ENCODE data around the gene PDE4B.

PDE4B gene

DNA sequence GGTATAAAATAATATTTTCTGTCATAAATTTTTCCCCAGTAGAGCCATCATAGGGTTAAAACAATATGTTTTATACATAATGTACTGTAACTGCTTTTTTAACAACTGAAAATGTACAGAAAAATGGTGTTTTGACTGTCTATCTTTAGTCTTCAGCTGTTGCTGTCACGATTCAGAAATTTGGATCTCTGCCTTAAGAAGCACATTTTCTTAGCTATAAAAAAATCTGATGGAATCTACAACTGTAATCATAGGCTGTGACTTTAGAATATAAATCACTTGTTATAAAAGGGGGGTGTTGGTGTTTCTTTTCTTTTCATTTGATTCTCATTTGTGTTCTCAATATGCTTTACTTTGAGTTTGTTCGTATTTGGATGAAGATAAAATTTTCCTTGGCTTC, 187.5 kb downstream of the PDE4B start:
- no peak overlapping the region for H3K9ac ChIP-seq (ENCODE audit: low read length in 5 of 5)
- H3K4me1 ChIP-seq (ENCODE audit: control insufficient read depth in 5 of 5, insufficient read depth in 5 of 5, low read length in 5 of 5), result no peaks in the 10 kb centered on the region
- H3K27ac ChIP-seq (ENCODE audit: low read depth, low read length), result no peak overlapping the region

DNA sequence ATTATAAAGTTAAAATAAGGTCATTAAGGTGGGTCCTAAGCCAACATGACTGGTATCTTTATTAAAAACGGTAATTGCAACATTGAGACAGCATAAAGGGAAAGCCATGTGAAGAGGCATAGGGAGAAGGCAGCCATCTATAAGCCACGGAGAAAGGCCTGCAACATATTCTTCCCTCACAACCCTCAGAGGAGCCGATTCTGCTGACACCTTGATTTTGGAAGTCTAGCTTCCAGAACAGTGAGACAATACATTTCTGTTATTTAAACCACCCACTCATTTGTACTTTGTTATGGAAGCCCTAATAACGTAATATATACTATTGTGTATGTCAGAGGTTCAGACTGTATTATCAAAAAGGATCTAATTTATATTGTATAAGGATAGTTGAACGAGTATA, 190.8 kb downstream of the PDE4B start:
- Histone ChIP-seq H3K9me3 (ENCODE audit: control insufficient read depth in 5 of 5, low read length in 5 of 5) (no peaks in the 10 kb centered on the region), H3K9ac (ENCODE audit: low read length in 5 of 5) (no peak overlapping the region), H3K4me3 (ENCODE audit: low read depth in 1 of 5, low read length in 5 of 5) (no peak overlapping the region), H3K27me3 (ENCODE audit: control insufficient read depth in 5 of 5, insufficient read depth in 4 of 5, low read length in 5 of 5) (no peaks in the 10 kb centered on the region), H3K36me3 (ENCODE audit: control insufficient read depth in 5 of 5, insufficient read depth in 5 of 5, low read length in 5 of 5) (no peaks in the 10 kb centered on the region), H3K27ac (ENCODE audit: low read depth, low read length) (no peak overlapping the region), H3K4me1 (ENCODE audit: control insufficient read depth in 5 of 5, insufficient read depth in 5 of 5, low read length in 5 of 5) (no peaks in the 10 kb centered on the region)

More for the DNA sequence above, 187.5 kb downstream of the PDE4B start:
- Histone ChIP-seq H3K27me3 (ENCODE audit: control insufficient read depth in 5 of 5, insufficient read depth in 4 of 5, low read length in 5 of 5) (no peaks in the 10 kb centered on the region), H3K36me3 (ENCODE audit: control insufficient read depth in 5 of 5, insufficient read depth in 5 of 5, low read length in 5 of 5) (no peaks in the 10 kb centered on the region), H3K4me3 (ENCODE audit: low read depth in 1 of 5, low read length in 5 of 5) (no peak overlapping the region), H3K9me3 (ENCODE audit: control insufficient read depth in 5 of 5, low read length in 5 of 5) (peaks cover 0 to 13% (median 11%) of the 10 kb centered on the region in 5 donors)

DNA sequence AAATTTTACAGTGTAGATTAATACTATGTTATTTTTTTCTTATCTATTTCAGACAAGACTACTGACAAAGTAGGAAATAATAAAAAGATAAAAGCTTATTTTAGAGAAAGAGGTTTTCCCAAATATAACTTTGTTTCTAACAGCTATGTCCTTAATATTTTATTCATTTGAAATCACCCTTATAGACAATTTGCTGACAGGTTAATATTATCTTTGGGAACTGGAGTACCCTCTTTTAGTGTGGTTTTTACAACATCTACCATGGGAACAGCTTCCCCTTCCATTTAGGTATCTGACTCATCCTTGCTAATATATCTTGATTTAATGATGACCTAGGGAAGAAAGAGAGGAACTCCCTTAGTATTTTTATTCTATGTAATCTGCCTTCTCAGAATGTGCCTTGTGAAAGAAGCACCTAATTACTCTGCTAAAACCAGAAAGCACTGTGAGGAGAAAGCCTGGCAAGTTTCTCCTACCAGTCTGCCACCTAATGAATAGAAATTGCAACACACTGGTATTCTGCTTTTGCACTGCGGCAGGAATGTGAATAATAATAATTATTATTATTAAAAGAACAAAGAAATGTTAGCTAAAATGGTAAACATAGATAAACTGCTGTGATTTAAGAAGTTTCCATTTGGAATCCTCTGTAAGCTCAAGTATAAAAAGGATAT, 192.8 kb downstream of the PDE4B start:
- Histone ChIP-seq H3K9me3 (ENCODE audit: control insufficient read depth in 5 of 5, low read length in 5 of 5) (no peaks in the 10 kb centered on the region), H3K9ac (ENCODE audit: low read length in 5 of 5) (no peak overlapping the region), H3K4me1 (ENCODE audit: control insufficient read depth in 5 of 5, insufficient read depth in 5 of 5, low read length in 5 of 5) (no peaks in the 10 kb centered on the region), H3K4me3 (ENCODE audit: low read depth in 1 of 5, low read length in 5 of 5) (no peak overlapping the region), H3K36me3 (ENCODE audit: control insufficient read depth in 5 of 5, insufficient read depth in 5 of 5, low read length in 5 of 5) (no peaks in the 10 kb centered on the region), H3K27me3 (ENCODE audit: control insufficient read depth in 5 of 5, insufficient read depth in 4 of 5, low read length in 5 of 5) (no peaks in the 10 kb centered on the region), H3K27ac (ENCODE audit: low read depth, low read length) (no peak overlapping the region)

DNA sequence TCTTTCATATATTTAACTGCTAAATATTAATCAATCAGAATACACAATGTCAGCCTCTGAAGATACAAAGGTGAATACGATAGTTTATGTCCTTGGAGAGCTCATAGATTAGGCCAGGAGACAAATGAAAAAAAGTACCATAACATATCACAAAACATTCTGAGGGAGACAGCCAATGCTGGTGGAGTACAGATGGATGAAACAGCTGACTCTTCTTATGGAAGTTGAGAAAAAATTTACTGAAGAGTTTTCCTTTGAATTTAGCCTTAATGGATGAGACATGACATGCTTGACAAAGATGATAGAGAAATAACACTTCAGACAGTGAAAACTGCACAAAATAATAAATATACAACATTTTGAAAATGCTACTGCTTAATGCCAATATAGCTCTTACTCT, 193.5 kb downstream of the PDE4B start:
- Histone ChIP-seq H3K36me3 (ENCODE audit: control insufficient read depth in 5 of 5, insufficient read depth in 5 of 5, low read length in 5 of 5) (no peaks in the 10 kb centered on the region), H3K27me3 (ENCODE audit: control insufficient read depth in 5 of 5, insufficient read depth in 4 of 5, low read length in 5 of 5) (no peaks in the 10 kb centered on the region), H3K9ac (ENCODE audit: low read length in 5 of 5) (no peak overlapping the region), H3K27ac (ENCODE audit: low read depth, low read length) (no peak overlapping the region), H3K4me3 (ENCODE audit: low read depth in 1 of 5, low read length in 5 of 5) (no peak overlapping the region), H3K4me1 (ENCODE audit: control insufficient read depth in 5 of 5, insufficient read depth in 5 of 5, low read length in 5 of 5) (no peaks in the 10 kb centered on the region), H3K9me3 (ENCODE audit: control insufficient read depth in 5 of 5, low read length in 5 of 5) (no peaks in the 10 kb centered on the region)

DNA sequence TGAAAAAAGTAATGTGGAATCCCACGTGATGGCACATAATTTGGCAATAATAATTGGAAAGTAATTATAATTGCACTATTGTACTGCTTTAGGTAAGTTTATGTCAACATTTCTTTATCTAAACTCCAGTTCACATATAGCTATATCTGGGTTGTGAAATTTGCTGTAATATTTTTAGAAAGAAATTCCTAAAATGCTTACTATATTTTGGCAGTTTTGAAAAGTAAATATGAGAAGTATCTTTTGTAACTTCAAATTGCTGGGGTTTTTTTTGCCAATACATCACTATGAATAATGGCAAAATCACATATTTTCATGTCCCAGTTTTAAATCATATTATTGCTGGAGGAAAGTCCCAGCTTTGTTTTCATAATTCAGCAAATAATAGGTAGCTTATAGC, 197.5 kb downstream of the PDE4B start:
- Histone ChIP-seq H3K36me3 (ENCODE audit: control insufficient read depth in 5 of 5, insufficient read depth in 5 of 5, low read length in 5 of 5) (no peaks in the 10 kb centered on the region), H3K9ac (ENCODE audit: low read length in 5 of 5) (no peak overlapping the region)

DNA sequence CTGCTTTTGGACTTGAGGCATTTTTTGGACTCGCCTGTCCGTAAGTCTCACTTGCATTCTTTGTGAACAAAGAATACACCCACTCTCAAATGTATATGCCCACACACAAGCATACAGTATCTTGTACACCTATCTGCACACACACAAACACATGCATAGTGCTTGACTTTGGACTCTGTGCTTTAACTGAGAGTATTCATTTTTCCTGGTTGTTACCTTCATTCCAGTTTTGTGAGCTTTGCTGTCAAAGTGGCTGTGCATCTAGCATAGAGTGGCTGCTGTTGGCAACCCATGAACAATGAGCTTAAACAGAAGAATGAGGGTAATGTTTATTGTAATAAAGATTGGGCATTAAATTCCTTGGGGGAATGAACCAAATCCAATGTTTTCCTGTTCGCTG, 199.0 kb downstream of the PDE4B start:
- no peaks in the 10 kb centered on the region for H3K9me3 ChIP-seq (ENCODE audit: control insufficient read depth in 5 of 5, low read length in 5 of 5)
- H3K27ac ChIP-seq (ENCODE audit: low read depth, low read length), result no peak overlapping the region
- no peaks in the 10 kb centered on the region for H3K27me3 ChIP-seq (ENCODE audit: control insufficient read depth in 5 of 5, insufficient read depth in 4 of 5, low read length in 5 of 5)
- H3K36me3 ChIP-seq (ENCODE audit: control insufficient read depth in 5 of 5, insufficient read depth in 5 of 5, low read length in 5 of 5), result no peaks in the 10 kb centered on the region
- H3K9ac ChIP-seq (ENCODE audit: low read length in 5 of 5), result no peak overlapping the region
- no peaks in the 10 kb centered on the region for H3K4me1 ChIP-seq (ENCODE audit: control insufficient read depth in 5 of 5, insufficient read depth in 5 of 5, low read length in 5 of 5)
- no peak overlapping the region for H3K4me3 ChIP-seq (ENCODE audit: low read depth in 1 of 5, low read length in 5 of 5)

More for the DNA sequence above, 197.5 kb downstream of the PDE4B start:
- Histone ChIP-seq H3K4me3 (ENCODE audit: low read depth in 1 of 5, low read length in 5 of 5) (no peak overlapping the region), H3K27ac (ENCODE audit: low read depth, low read length) (no peak overlapping the region), H3K4me1 (ENCODE audit: control insufficient read depth in 5 of 5, insufficient read depth in 5 of 5, low read length in 5 of 5) (no peaks in the 10 kb centered on the region), H3K27me3 (ENCODE audit: control insufficient read depth in 5 of 5, insufficient read depth in 4 of 5, low read length in 5 of 5) (no peaks in the 10 kb centered on the region), H3K9me3 (ENCODE audit: control insufficient read depth in 5 of 5, low read length in 5 of 5) (no peaks in the 10 kb centered on the region)

DNA sequence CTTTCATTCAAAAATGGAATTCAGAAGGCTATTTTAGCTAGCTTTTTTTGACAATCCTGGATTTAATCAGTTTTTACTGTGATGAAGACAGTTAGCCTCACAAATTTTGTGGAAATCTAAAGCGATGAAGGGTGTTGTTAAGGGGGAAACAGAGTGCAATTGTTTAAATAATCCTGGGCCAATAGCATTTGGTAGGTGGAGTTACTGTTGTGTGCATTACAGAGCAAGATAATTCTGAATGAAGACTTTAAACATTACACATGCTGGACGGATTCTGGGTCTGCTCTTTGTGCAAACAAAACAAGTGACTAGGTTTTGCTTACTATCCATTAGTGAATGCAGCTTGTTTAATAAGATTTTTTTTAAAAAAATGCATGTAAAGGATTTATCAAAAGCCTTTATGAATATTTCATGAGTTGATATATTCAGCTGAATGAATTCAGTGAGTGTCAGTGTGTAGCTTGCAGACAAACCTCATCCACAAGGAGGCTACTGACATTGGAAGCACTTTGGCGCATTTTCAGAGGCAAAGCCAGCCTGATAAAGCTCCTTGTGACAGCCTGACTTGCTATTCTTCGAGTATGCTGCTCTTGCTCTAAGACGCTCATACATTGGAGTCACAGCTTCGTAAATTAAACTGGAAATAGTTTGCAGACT, 199.6 kb downstream of the PDE4B start:
- Histone ChIP-seq H3K27ac (ENCODE audit: low read depth, low read length) (no peak overlapping the region), H3K4me3 (ENCODE audit: low read depth in 1 of 5, low read length in 5 of 5) (no peak overlapping the region), H3K27me3 (ENCODE audit: control insufficient read depth in 5 of 5, insufficient read depth in 4 of 5, low read length in 5 of 5) (no peaks in the 10 kb centered on the region), H3K9ac (ENCODE audit: low read length in 5 of 5) (no peak overlapping the region), H3K4me1 (ENCODE audit: control insufficient read depth in 5 of 5, insufficient read depth in 5 of 5, low read length in 5 of 5) (no peaks in the 10 kb centered on the region), H3K36me3 (ENCODE audit: control insufficient read depth in 5 of 5, insufficient read depth in 5 of 5, low read length in 5 of 5) (no peaks in the 10 kb centered on the region), H3K9me3 (ENCODE audit: control insufficient read depth in 5 of 5, low read length in 5 of 5) (no peaks in the 10 kb centered on the region)

DNA sequence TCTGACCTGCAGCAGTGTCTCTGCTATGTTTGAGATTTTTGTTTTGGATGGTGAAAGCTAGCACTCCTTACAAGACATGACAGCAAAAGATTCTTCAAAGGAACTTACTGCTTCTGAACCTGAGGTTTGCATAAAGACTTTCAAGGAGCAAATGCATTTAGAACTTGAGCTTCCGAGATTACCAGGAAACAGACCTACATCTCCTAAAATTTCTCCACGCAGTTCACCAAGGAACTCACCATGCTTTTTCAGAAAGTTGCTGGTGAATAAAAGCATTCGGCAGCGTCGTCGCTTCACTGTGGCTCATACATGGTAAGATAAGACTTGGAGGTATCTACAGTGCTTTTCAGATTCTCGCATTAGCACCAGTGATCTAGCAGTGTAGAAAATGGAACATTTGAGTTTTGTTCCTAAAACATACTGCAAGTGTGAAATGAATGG, 200.2 kb downstream of the PDE4B start:
- Histone ChIP-seq H3K4me1 (ENCODE audit: control insufficient read depth in 5 of 5, insufficient read depth in 5 of 5, low read length in 5 of 5) (no peaks in the 10 kb centered on the region), H3K27ac (ENCODE audit: low read depth, low read length) (no peak overlapping the region), H3K27me3 (ENCODE audit: control insufficient read depth in 5 of 5, insufficient read depth in 4 of 5, low read length in 5 of 5) (no peaks in the 10 kb centered on the region), H3K4me3 (ENCODE audit: low read depth in 1 of 5, low read length in 5 of 5) (no peak overlapping the region), H3K9ac (ENCODE audit: low read length in 5 of 5) (no peak overlapping the region), H3K36me3 (ENCODE audit: control insufficient read depth in 5 of 5, insufficient read depth in 5 of 5, low read length in 5 of 5) (no peaks in the 10 kb centered on the region), H3K9me3 (ENCODE audit: control insufficient read depth in 5 of 5, low read length in 5 of 5) (no peaks in the 10 kb centered on the region)

DNA sequence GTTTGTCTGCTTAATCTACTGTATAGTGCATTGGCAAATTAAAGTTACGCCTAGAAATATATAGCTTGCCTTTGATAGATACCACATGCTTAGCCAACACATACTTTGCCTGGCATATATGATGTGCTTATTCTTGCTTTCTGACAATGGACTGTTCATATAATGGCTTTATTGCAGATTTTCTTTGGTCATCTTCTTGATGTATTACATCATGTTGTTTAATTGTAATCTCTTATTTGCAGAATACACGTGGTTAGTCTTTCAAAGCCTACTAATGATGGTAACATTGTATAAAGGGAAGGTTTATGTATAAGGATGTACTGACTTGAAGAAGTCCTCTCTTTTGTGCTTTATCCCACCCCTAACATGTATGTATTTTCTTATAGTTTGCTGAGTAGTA, 201.5 kb downstream of the PDE4B start:
- Histone ChIP-seq H3K27ac (ENCODE audit: low read depth, low read length) (no peak overlapping the region), H3K9ac (ENCODE audit: low read length in 5 of 5) (no peak overlapping the region), H3K9me3 (ENCODE audit: control insufficient read depth in 5 of 5, low read length in 5 of 5) (no peaks in the 10 kb centered on the region)

DNA sequence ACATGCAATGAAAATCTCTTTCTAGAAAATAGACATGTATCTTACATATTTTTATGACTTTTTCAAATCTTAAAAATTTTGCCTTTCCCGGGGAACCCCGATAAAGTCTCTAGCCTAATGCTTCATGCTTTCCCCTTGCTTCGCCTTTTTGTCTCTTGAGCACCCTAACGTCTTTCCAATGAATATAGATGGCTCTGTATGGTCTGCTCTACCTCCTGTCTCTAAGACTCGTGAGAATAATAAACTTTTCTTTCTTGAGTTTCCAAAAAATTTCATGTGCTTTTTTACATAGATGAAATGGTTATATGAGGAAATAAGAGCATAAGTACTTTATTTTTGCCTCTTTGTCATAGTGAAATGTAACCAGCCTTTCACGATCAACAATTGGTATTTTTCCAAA, 202.6 kb downstream of the PDE4B start:
- Histone ChIP-seq H3K27me3 (ENCODE audit: control insufficient read depth in 5 of 5, insufficient read depth in 4 of 5, low read length in 5 of 5) (no peaks in the 10 kb centered on the region), H3K4me3 (ENCODE audit: low read depth in 1 of 5, low read length in 5 of 5) (no peak overlapping the region), H3K27ac (ENCODE audit: low read depth, low read length) (no peak overlapping the region), H3K4me1 (ENCODE audit: control insufficient read depth in 5 of 5, insufficient read depth in 5 of 5, low read length in 5 of 5) (no peaks in the 10 kb centered on the region), H3K9me3 (ENCODE audit: control insufficient read depth in 5 of 5, low read length in 5 of 5) (no peaks in the 10 kb centered on the region), H3K9ac (ENCODE audit: low read length in 5 of 5) (no peak overlapping the region), H3K36me3 (ENCODE audit: control insufficient read depth in 5 of 5, insufficient read depth in 5 of 5, low read length in 5 of 5) (no peaks in the 10 kb centered on the region)

More for the DNA sequence above, 201.5 kb downstream of the PDE4B start:
- no peaks in the 10 kb centered on the region for H3K27me3 ChIP-seq (ENCODE audit: control insufficient read depth in 5 of 5, insufficient read depth in 4 of 5, low read length in 5 of 5)
- no peaks in the 10 kb centered on the region for H3K4me1 ChIP-seq (ENCODE audit: control insufficient read depth in 5 of 5, insufficient read depth in 5 of 5, low read length in 5 of 5)
- H3K36me3 ChIP-seq (ENCODE audit: control insufficient read depth in 5 of 5, insufficient read depth in 5 of 5, low read length in 5 of 5), result no peaks in the 10 kb centered on the region
- no peak overlapping the region for H3K4me3 ChIP-seq (ENCODE audit: low read depth in 1 of 5, low read length in 5 of 5)
